CD4-positive, alpha-beta T cell (primary cell): ENCODE data around the gene MUC6. TPM values are rescaled to one million over a fixed set of nuclear protein-coding genes. Genes with fewer than 3 reads are reported as not detected.

Source experiments
- ATAC-seq: fragments of 200-7000 bp; cut with Tn5 transposase; one replicate; pipeline ENCODE4 v1.10.0; 2022; ENCODE audit warnings: mild to moderate bottlenecking; ENCODE audit not compliant: poor library complexity
- CTCF ChIA-PET: fragments of 350-600 bp; sonication (Branson Sonifier 250); formaldehyde crosslinking; loops from one replicate; lab custom pipeline; 2021; ENCODE audit warnings: antibody characterized with exemption, inconsistent platforms; lab: Charles Lee
- POLR2A ChIA-PET: fragments of 350-600 bp; sonication (Branson Sonifier 250); formaldehyde crosslinking; loops from one replicate; lab custom pipeline; 2021; ENCODE audit warnings: antibody characterized with exemption, inconsistent platforms; lab: Charles Lee
- DNase-seq, 14 experiments: peaks; one replicate each; pipeline ENCODE4 v3.0.0-alpha.2; 2013 to 2020; ENCODE audit warnings: mixed read lengths in 2 of 14
- H3K27ac ChIP-seq, 2 donors: one replicate each; pipeline versions ENCODE4 v1.5.1 to v1.7.0; 2013; ENCODE audit warnings: low read length in 2 of 2, low read depth in 1 of 2, mild to moderate bottlenecking in 1 of 2
- H3K27me3 ChIP-seq, 2 experiments: 1 replicate in 1 of 2; 2 replicates in 1 of 2; pipeline versions ENCODE4 v1.6.1 to v1.7.0; 2013; ENCODE audit warnings: low read length in 2 of 2, control low read depth in 1 of 2, mild to moderate bottlenecking in 1 of 2, moderate library complexity in 1 of 2; ENCODE audit not compliant: insufficient read depth in 2 of 2, control insufficient read depth in 1 of 2
- H3K36me3 ChIP-seq: one replicate; pipeline ENCODE4 v1.6.1; 2013; ENCODE audit warnings: low read length, control low read depth; ENCODE audit not compliant: insufficient read depth
- H3K4me1 ChIP-seq: one replicate; pipeline ENCODE4 v1.6.1; 2013; ENCODE audit warnings: low read length, control low read depth; ENCODE audit not compliant: insufficient read depth
- H3K4me3 ChIP-seq: one replicate; pipeline ENCODE4 v1.5.1; 2013; ENCODE audit warnings: mild to moderate bottlenecking, low read length, moderate library complexity
- H3K9me3 ChIP-seq, 2 experiments: 1 replicate in 1 of 2; 2 replicates in 1 of 2; pipeline versions ENCODE4 v1.6.1 to v1.7.0; 2013; ENCODE audit warnings: low read length in 2 of 2, mild to moderate bottlenecking in 2 of 2, control low read depth in 1 of 2, moderate library complexity in 1 of 2; ENCODE audit not compliant: control insufficient read depth in 1 of 2, insufficient read depth in 1 of 2
- H3K27ac Mint-ChIP-seq: one replicate; pipeline ENCODE4 v1.8.0; 2020; ENCODE audit warnings: mixed read lengths
- H3K27me3 Mint-ChIP-seq: one replicate; pipeline ENCODE4 v1.8.0; 2021; ENCODE audit warnings: mixed read lengths
- H3K36me3 Mint-ChIP-seq: one replicate; pipeline ENCODE4 v1.8.0; 2021; ENCODE audit warnings: low read depth, mixed read lengths
- H3K4me1 Mint-ChIP-seq: one replicate; pipeline ENCODE4 v1.8.0; 2021; ENCODE audit warnings: low read depth, mixed read lengths
- H3K4me3 Mint-ChIP-seq: one replicate; pipeline ENCODE4 v1.8.0; 2020; ENCODE audit warnings: mild to moderate bottlenecking, mixed read lengths
- H3K9me3 Mint-ChIP-seq: one replicate; pipeline ENCODE4 v1.8.0; 2020; ENCODE audit warnings: mixed read lengths
- intact Hi-C, 2 experiments: fragments of 100-400 bp; cut with DNase I in 1 of 2; cut with micrococcal nuclease in 1 of 2; formaldehyde crosslinking; loops; one replicate each; pipeline versions ENCODE4 v1.15.1 to v1.9.0; 2023 to 2025; cut with DNase I, micrococcal nuclease
- total RNA-seq, 174 experiments: library from RNA in 2 of 174; stranded (reverse) in 2 of 174; gene quantifications; one replicate each; pipeline ENCODE4 v1.2.3 and lab custom pipeline; 2021 to 2026
- TF ChIP-seq, protein P1 (sequence below): fragments of 200-600 bp; IDR thresholded peaks from one replicate; pipeline ENCODE4 v1.8.0; 2022; ENCODE audit warnings: antibody characterized with exemption, mild to moderate bottlenecking

Gene MUC6
- total RNA-seq, 2 experiments from 2014 or later: not detected

DNA sequence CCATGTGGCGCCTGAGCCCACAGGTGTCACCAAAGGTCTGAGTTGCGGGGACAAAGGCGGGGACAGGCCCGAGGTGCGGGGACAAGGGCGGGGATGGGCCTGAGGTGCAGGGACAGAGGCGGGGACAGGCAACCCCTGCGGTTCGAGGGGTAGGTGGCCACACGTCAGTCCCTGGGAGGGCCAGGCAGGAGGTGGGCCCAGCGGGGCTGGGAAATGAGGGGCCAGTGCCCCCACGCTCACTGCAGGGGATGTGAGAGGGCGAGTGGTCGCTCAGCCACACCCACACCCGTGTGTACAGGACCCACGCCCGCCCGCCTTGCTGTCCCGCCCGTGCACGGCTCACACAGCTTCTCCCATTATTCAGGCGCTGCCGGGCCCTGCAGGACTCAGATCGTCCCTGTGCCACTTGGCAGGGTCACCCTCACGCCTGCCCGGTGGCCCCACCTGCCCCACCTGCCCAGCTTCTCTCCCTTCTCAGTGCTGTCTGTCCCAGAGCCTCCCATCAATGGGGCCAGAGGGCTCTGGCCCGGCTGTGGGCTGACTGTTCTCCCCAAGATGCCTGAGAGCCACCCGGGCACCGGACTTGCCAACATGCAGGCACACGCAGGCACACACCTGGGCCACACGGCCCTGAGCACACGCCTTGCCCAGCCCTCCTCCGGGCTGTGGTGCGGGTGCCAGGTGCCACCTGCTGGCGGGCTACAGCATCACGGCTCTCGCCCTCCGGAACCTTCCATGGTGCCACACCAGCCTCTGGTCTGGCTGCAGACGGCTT is 14.2 kb upstream of the MUC6 start:
- H3K4me3 ChIP-seq: no peak overlapping the region
- Mint-ChIP-seq H3K9me3 (no peaks in the 10 kb centered on the region), H3K4me1 (no peaks in the 10 kb centered on the region), H3K36me3 (no peaks in the 10 kb centered on the region), H3K27me3 (peaks cover 5% of the 10 kb centered on the region), H3K4me3 (no peak overlapping the region), H3K27ac (no peak overlapping the region)
- peaks cover 5 to 11% of the 10 kb centered on the region in 2 experiments for H3K27me3 ChIP-seq
- H3K4me1 ChIP-seq: peaks cover 10% of the 10 kb centered on the region
- ATAC-seq: peak; percentile 91
- ChIA-PET POLR2A (no interaction called here), CTCF (interaction anchor here (1.6 kb wide), 1 partner anchor 202 kb away, joined by 11 read pairs; no protein-coding TSS in a partner anchor)
- no peaks in the 10 kb centered on the region for H3K9me3 ChIP-seq
- no peak overlapping the region for H3K27ac ChIP-seq
- DNase-seq: peak; percentile 29 to 86 (median 68)
- TF ChIP-seq, protein P1, sequence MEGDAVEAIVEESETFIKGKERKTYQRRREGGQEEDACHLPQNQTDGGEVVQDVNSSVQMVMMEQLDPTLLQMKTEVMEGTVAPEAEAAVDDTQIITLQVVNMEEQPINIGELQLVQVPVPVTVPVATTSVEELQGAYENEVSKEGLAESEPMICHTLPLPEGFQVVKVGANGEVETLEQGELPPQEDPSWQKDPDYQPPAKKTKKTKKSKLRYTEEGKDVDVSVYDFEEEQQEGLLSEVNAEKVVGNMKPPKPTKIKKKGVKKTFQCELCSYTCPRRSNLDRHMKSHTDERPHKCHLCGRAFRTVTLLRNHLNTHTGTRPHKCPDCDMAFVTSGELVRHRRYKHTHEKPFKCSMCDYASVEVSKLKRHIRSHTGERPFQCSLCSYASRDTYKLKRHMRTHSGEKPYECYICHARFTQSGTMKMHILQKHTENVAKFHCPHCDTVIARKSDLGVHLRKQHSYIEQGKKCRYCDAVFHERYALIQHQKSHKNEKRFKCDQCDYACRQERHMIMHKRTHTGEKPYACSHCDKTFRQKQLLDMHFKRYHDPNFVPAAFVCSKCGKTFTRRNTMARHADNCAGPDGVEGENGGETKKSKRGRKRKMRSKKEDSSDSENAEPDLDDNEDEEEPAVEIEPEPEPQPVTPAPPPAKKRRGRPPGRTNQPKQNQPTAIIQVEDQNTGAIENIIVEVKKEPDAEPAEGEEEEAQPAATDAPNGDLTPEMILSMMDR: peak; percentile 53
- intact Hi-C loops: loop anchor here in 1 of 2 experiments (1.0 kb wide), 1 partner anchor 202 kb away; no protein-coding TSS in a partner anchor
- H3K36me3 ChIP-seq: no peaks in the 10 kb centered on the region

DNA sequence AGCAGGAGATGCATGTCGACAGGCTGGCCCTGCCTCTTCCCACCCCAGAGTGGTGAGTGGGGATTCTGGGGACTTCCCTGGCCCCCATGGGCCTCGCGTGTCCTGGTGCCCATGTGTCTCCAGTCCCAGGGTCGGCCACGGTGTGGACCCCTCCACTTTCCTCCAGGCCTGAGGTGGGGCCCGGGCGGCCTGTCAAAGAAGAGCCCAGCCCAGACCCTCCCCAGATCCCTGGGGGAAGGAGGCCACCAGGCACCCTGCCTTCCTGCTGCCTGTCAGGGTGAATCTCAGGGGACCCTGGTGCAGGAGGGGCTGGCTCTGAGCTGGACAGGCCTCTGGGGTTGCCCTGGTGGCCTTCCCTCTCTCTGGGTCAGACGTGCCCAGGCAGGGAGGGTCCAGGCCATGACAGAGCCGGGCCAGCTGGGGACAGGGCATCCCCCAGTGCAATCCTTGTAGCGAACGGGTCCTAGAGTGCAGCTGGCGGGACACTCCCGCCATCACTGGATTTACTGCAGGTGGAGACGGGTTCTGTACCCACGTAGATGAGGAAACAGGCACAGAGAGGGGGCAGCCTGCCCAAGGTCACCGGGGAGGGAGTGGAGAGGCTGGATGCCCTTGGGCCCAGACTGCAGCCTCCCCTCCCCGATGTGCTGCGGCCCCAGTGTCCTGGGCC is 13.5 kb upstream of the MUC6 start:
- CTCF ChIA-PET: interaction anchor here (1.6 kb wide), 1 partner anchor 202 kb away, joined by 11 read pairs; no protein-coding TSS in a partner anchor
- no peak overlapping the region for H3K27ac Mint-ChIP-seq
- POLR2A ChIA-PET: no interaction called here
- Histone ChIP-seq H3K4me3 (no peak overlapping the region), H3K27me3 (peaks cover 5 to 9% of the 10 kb centered on the region in 2 experiments), H3K4me1 (peaks cover 10% of the 10 kb centered on the region), H3K27ac (no peak overlapping the region), H3K36me3 (no peaks in the 10 kb centered on the region), H3K9me3 (no peaks in the 10 kb centered on the region)
- no peaks in the 10 kb centered on the region for H3K36me3 Mint-ChIP-seq
- TF ChIP-seq, protein P1: no peak
- no peak for DNase-seq
- intact Hi-C loops: no loop called here
- ATAC-seq: no peak
- no peaks in the 10 kb centered on the region for H3K4me1 Mint-ChIP-seq
- no peak overlapping the region for H3K4me3 Mint-ChIP-seq
- no peaks in the 10 kb centered on the region for H3K9me3 Mint-ChIP-seq
- peaks cover 5% of the 10 kb centered on the region for H3K27me3 Mint-ChIP-seq

DNA sequence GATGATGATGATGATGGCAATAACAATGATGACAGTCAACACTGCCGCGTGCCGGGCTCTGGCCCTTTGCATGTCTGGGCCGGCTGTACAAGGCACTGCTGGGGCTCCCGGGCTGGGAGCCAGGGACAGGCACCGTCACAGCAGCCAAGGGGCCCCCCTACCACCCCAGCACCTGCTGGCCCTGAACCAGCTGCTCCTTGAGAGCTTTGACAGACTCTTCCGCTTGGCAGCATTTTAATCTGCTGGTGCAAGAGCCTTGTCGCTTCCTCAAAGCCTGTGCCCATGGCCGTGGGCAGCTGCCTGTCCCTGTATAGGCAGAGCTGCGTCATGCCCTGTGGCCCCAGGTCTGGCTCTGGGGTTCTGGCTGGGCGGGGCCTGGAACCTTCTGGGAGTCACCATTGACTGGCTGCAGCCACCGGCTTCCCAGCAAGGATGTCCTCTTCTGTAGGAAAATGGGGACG is 12.9 kb upstream of the MUC6 start:
- ChIA-PET POLR2A (no interaction called here), CTCF (no interaction called here)
- DNase-seq: no peak

More for the DNA sequence above, 12.9 kb upstream of the MUC6 start:
- Mint-ChIP-seq H3K36me3 (no peaks in the 10 kb centered on the region), H3K9me3 (no peaks in the 10 kb centered on the region), H3K27ac (no peak overlapping the region), H3K4me3 (no peak overlapping the region), H3K4me1 (no peaks in the 10 kb centered on the region), H3K27me3 (peaks cover 5% of the 10 kb centered on the region)
- TF ChIP-seq, protein P1: no peak
- no peaks in the 10 kb centered on the region for H3K36me3 ChIP-seq
- H3K9me3 ChIP-seq: no peaks in the 10 kb centered on the region
- peaks cover 10% of the 10 kb centered on the region for H3K4me1 ChIP-seq
- intact Hi-C loops: no loop called here
- peaks cover 5 to 9% of the 10 kb centered on the region in 2 experiments for H3K27me3 ChIP-seq
- no peak for ATAC-seq
- H3K4me3 ChIP-seq: no peak overlapping the region
- no peak overlapping the region for H3K27ac ChIP-seq
